SU-DHL-6 (cell line): Measurements from ENCODE around the gene JOSD1.

Experiments used
- H2AFZ ChIP-seq: fragments of 200-600 bp; sonication (generic); 2 replicates; pipeline ENCODE4 v1.6.1; 2014; ENCODE audit warnings: low read depth, mild to moderate bottlenecking, moderate library complexity, mixed read lengths, antibody characterized with exemption, low read length; ENCODE audit not compliant: severe bottlenecking
- H3F3A ChIP-seq: fragments of 200-600 bp; shearing (Covaris generic); 2 replicates; pipeline ENCODE4 v1.6.0; 2016; ENCODE audit warnings: antibody characterized with exemption, mild to moderate bottlenecking; ENCODE audit not compliant: insufficient read depth
- H3K27ac ChIP-seq: fragments of 200-600 bp; sonication (generic); 2 replicates; pipeline ENCODE4 v1.5.1; 2016; ENCODE audit warnings: low read depth, mild to moderate bottlenecking, low read length, moderate library complexity, mixed read lengths
- H3K27me3 ChIP-seq: fragments of 200-600 bp; sonication (generic), shearing (Covaris generic); 2 replicates; pipeline ENCODE4 v1.6.0; 2014; ENCODE audit warnings: mild to moderate bottlenecking, low read length
- H3K36me3 ChIP-seq: fragments of 200-600 bp; sonication (generic); 2 replicates; pipeline ENCODE4 v1.6.1; 2014; ENCODE audit warnings: mild to moderate bottlenecking, low read length, mixed read lengths
- H3K4me2 ChIP-seq: fragments of 300-600, 200-600 bp; shearing (Covaris generic), sonication (generic); 2 replicates; pipeline ENCODE4 v1.6.0; 2014; ENCODE audit warnings: low read length, low read depth, mild to moderate bottlenecking; ENCODE audit not compliant: poor library complexity, severe bottlenecking
- H3K4me3 ChIP-seq: fragments of 200-600 bp; sonication (generic); 2 replicates; pipeline ENCODE4 v1.5.1; 2014; ENCODE audit warnings: antibody characterized with exemption, low read length, mild to moderate bottlenecking, mixed read lengths; ENCODE audit not compliant: insufficient read depth, poor library complexity, severe bottlenecking
- H3K79me2 ChIP-seq: fragments of 200-600 bp; sonication (generic); 2 replicates; pipeline ENCODE4 v1.6.1; 2014; ENCODE audit warnings: mild to moderate bottlenecking, low read length, moderate library complexity; ENCODE audit not compliant: insufficient read depth
- H3K9ac ChIP-seq: fragments of 200-600 bp; sonication (generic); 2 replicates; pipeline ENCODE4 v1.7.0; 2014; ENCODE audit warnings: mild to moderate bottlenecking, low read length
- H3K9me2 ChIP-seq: fragments of 200-600 bp; sonication (generic); replicated peaks from 2 replicates; pipeline ENCODE4 v1.6.1; 2014; ENCODE audit warnings: low read length; ENCODE audit not compliant: insufficient read depth
- H3K9me3 ChIP-seq: fragments of 200-600 bp; sonication (generic); 2 replicates; pipeline ENCODE4 v1.6.1; 2014; ENCODE audit warnings: low read length, mixed read lengths; ENCODE audit not compliant: insufficient read depth
- H4K20me1 ChIP-seq: fragments of 200-600 bp; sonication (generic); 2 replicates; pipeline ENCODE4 v1.6.1; 2014; ENCODE audit warnings: low read depth, mild to moderate bottlenecking, antibody characterized with exemption, low read length, moderate library complexity, mixed read lengths
- CTCF ChIP-seq: fragments of 200-600 bp; sonication (generic); IDR thresholded peaks from one replicate; pipeline ENCODE4 v1.5.1; 2017; ENCODE audit warnings: antibody characterized with exemption, mild to moderate bottlenecking, low read length, moderate library complexity; ENCODE audit not compliant: insufficient read depth, poor library complexity, severe bottlenecking
- EZH2phosphoT487 ChIP-seq: fragments of 200-600 bp; sonication (generic), shearing (Covaris generic); conservative IDR thresholded peaks from 2 replicates; pipeline ENCODE4 v1.6.1; 2018; ENCODE audit warnings: mild to moderate bottlenecking, antibody characterized with exemption, low read length, moderate library complexity, mixed read lengths

Gene JOSD1

GRCh38 chr22:38737302-38738060 is 36.7 kb upstream of the JOSD1 start:
- Histone ChIP-seq H4K20me1 (no peaks in the 10 kb centered on the region), H3K36me3 (no peaks in the 10 kb centered on the region; the same call in 1 of the 2 replicates), H3K4me2 (no peak overlapping the region)

GRCh38 chr22:38736257-38736570 is 35.5 kb upstream of the JOSD1 start:
- Histone ChIP-seq H4K20me1 (no peaks in the 10 kb centered on the region), H3K79me2 (no peaks in the 10 kb centered on the region), H3F3A (peaks cover 9% of the 10 kb centered on the region; the same call in 1 of the 2 replicates), H3K36me3 (no peaks in the 10 kb centered on the region; the same call in 1 of the 2 replicates), H3K9me2 (no peaks in the 10 kb centered on the region), H3K9me3 (no peaks in the 10 kb centered on the region), H2AFZ (no peak overlapping the region), H3K27me3 (no peaks in the 10 kb centered on the region), H3K27ac (no peak overlapping the region), H3K4me2 (no peak overlapping the region), H3K4me3 (no peak overlapping the region), H3K9ac (no peak overlapping the region)
- TF ChIP-seq EZH2phosphoT487 (no peak), CTCF (no peak)

More at GRCh38 chr22:38737302-38738060, 36.7 kb upstream of the JOSD1 start:
- Histone ChIP-seq H3K27me3 (no peaks in the 10 kb centered on the region), H3K79me2 (no peaks in the 10 kb centered on the region), H3K27ac (no peak overlapping the region), H3K9ac (no peak overlapping the region), H3K4me3 (no peak overlapping the region), H3F3A (peaks cover 9% of the 10 kb centered on the region; the same call in 1 of the 2 replicates), H2AFZ (no peak overlapping the region), H3K9me2 (no peaks in the 10 kb centered on the region), H3K9me3 (no peaks in the 10 kb centered on the region)
- TF ChIP-seq CTCF, result no peak
- TF ChIP-seq EZH2phosphoT487, result no peak

- no peaks in the 10 kb centered on the region for H3K79me2 ChIP-seq
- no peaks in the 10 kb centered on the region; the same call in 1 of the 2 replicates for H3K36me3 ChIP-seq
- no peaks in the 10 kb centered on the region for H3K9me2 ChIP-seq
- no peak overlapping the region for H3K27ac ChIP-seq
- no peaks in the 10 kb centered on the region for H4K20me1 ChIP-seq
- TF ChIP-seq EZH2phosphoT487 (no peak), CTCF (no peak)
- H3K4me3 ChIP-seq, result no peak overlapping the region
- no peak overlapping the region for H3K4me2 ChIP-seq
- H3F3A ChIP-seq, result peaks cover 9% of the 10 kb centered on the region; the same call in 1 of the 2 replicates
- H3K9ac ChIP-seq, result no peak overlapping the region
- no peaks in the 10 kb centered on the region for H3K9me3 ChIP-seq
- no peaks in the 10 kb centered on the region for H3K27me3 ChIP-seq
- no peak overlapping the region for H2AFZ ChIP-seq
Measured at GRCh38 chr22:38735465-38736256, 34.9 kb upstream of the JOSD1 start.
